Retina (tissue), 1 donor: ENCODE data around the gene SLX1A.
A peak's percentile ranks its signal among the peaks of the same experiment; 100 is the strongest.
"Not testable (repeated sequence)": the region's sequence is repeated elsewhere in the genome, so short reads cannot be mapped to it uniquely, and the experiment has no call there.

Experiments
- DNase-seq: peaks from one replicate; pipeline ENCODE4 v3.0.0-alpha.2; 2016

The SLX1A gene

DNA sequence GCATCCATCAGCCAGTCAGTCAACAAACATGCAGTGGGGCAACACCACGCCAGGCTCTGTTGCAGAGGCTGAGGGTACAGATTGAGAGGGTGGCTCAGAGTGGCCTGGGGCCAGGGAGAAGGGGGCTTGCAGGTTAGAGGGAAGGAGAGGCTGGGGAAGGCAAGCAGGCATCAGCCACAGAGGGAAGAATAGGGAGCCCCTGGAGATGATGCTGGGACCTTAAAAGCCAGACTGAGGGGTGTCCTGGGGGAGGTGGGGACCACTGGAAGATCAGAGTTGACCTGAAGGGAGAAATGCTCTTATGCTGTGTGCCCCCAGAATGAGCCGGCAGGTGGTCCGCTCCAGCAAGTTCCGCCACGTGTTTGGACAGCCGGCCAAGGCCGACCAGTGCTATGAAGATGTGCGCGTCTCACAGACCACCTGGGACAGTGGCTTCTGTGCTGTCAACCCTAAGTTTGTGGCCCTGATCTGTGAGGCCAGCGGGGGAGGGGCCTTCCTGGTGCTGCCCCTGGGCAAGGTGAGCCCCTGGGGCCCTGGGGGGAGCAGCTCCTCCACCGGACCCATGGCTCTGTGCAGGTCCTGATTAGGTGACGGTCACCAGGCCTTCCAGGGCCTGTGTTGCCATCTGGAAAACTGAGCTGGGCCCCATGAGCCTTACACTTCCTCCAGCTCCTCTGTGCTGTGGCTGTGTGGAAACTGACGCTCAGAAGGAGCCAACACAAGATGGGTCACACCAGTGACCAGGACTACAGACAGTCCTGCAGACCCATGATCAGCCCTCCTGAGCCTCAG is 8.6 kb upstream of the SLX1A start:
- no peak for DNase-seq

GRCh38 chr16:30185683-30186421 is 7.8 kb upstream of the SLX1A start:
- no peak for DNase-seq

DNA sequence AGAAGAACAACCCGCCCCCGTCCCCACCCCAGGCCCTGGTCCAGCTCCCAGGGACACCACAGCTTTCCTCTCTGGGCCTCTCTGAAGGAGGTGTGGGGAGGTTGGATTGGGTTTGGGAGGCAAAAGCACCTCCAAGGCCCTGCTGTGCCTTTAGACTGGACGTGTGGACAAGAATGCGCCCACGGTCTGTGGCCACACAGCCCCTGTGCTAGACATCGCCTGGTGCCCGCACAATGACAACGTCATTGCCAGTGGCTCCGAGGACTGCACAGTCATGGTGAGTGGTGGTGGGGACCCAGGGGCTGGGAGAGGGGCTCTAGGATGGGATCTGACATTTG is 7.3 kb upstream of the SLX1A start:
- DNase-seq, result no peak

- peak; percentile 28 for DNase-seq
These were observed 6.7 kb upstream of the SLX1A start for GRCh38 chr16:30186782-30187555.

DNA sequence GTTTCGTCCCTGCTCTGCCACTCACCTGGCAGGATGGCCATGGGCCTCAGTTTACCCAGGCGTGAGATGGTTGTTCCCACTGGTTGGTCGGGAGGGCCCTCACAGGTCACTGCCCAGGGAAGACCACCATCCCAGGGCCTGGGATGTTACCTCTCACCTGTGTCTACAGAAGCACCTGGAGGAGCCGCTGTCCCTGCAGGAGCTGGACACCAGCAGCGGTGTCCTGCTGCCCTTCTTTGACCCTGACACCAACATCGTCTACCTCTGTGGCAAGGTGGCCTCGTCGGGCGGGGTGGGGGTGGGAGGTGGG is 6.2 kb upstream of the SLX1A start:
- no peak for DNase-seq

DNA sequence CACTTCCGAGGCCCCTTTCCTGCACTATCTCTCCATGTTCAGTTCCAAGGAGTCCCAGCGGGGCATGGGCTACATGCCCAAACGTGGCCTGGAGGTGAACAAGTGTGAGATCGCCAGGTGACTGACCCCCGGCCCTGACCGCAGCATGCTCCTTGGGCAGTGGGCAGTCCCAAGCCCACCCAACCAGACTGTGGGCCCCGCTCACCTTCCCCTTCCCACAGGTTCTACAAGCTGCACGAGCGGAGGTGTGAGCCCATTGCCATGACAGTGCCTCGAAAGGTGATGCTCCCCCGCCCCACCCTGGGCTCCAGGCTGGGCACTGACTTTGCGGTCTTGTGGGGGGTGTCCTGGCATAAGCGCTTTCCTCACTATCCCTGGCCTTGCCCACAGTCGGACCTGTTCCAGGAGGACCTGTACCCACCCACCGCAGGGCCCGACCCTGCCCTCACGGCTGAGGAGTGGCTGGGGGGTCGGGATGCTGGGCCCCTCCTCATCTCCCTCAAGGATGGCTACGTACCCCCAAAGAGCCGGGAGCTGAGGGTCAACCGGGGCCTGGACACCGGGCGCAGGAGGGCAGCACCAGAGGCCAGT is 5.6 kb upstream of the SLX1A start:
- DNase-seq, result no peak

GRCh38 chr16:30191158-30191557 is 2.5 kb upstream of the SLX1A start:
- DNase-seq, result not testable (repeated sequence)

DNA sequence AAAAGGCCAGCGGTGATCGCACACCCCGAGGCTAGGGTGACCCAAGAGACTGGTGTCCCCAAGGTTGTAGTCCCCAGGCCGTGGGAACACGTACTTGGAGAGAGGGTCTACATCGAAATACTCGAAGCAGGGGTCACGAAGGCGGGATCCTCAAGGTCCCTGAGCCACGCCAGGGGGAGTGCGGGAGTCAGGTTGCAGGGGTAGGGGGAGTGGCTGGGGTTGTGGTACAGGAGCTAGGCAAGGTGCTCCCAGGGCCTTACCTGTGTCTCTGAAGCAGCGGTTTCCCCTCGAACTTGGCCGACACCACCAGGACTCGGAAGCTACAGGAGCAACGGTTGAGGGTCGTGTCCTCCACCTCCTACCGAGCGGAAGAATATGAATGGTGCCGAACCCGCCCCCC is 577 bp upstream of the SLX1A start:
- DNase-seq, result not testable (repeated sequence)

DNA sequence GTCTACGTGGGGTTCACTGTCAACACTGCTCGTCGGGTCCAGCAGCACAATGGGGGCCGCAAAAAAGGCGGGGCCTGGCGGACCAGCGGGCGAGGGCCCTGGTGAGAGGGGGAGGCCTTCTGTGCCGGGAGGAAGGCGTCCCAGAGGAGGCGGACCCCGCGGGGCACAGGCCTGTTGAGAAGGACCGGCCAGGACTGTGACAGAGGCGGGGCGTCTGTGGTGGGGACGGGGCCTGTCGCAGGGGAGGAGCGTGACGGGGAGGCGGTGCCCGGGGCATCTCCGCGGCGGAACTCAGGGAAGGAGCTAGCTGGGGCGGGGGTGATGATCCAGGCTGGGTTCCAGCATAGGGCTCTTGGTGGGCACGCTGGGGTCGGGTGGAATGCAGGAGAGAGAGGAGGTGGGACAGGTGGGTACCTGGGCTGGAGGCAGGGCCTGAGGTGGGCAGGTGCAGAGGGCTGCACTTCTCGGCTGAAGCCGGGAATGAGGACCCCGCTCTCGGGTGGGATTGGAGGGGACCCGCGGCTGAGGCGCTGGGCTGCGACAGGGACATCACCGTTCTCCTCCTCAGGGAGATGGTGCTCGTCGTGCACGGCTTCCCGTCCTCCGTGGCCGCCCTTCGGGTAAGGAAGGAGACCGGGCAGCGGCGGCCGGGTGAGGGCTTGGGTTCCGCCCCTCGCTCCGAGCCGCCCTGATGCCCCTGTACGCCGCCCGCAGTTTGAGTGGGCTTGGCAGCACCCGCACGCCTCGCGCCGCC is 674 bp downstream of the SLX1A start:
- DNase-seq, result not testable (repeated sequence)

- DNase-seq, result not testable (repeated sequence)
These were observed 3.3 kb downstream of the SLX1A start for GRCh38 chr16:30197001-30197400.

DNA sequence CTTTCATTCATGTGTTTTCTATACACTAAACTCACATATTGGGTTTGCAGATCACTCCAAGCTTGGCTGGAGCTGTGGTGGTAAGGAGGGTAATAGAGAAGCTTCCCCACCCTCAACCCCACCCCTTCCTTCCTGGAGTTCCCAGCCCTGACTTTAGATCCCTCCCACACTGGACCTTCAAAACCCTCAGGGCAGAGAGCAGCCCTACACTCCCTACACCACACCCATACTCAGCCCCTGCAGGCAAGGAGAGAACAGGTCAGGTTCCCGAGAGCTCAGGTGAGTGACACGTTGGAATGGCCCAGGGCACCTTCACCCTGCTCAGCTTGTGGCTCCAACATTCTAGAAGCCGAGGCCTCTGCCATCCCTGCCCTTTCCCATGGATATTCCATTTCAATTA is 5.4 kb downstream of the SLX1A start, which contains the start of gene SULT1A3:
SULT1A3 (plus strand) TSS at position 207 of the 400 bp plus-strand sequence. CDS start 1,474 bp downstream, outside the sequence.
- DNase-seq, result not testable (repeated sequence)

DNA sequence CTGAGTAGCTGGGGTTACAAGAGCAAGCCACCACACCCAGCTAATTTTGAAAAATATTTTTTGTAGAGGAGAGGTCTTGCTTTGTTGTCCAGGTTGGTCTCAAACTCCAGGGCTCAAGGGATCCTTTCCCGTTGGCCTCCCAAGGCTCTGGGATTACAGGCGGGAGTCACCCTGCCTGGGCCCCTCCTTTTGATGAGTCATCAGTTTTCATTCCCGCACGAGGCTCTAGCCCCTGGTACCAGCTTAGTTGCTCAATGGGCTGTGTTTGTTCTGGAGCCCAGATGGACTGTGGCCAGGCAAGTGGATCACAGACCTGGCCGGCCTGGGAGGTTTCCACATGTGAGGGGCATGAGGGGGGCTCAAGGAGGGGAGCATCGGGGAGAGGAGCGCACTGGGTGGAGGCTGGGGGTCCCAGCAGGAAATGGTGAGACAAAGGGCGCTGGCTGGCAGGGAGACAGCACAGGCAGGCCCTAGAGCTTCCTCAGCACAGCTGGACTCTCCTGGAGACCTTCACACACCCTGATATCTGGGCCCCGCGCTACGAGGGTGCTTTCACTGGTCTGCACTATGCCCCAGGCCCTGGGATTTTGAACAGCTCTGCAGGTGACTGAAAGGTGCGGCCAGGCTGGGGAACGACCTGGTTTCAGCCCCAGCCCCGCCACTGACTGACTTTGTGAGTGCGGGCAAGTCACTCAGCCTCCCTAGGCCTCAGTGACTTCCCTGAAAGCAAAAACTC is 6.1 kb downstream of the SLX1A start:
- not testable (repeated sequence) for DNase-seq

DNA sequence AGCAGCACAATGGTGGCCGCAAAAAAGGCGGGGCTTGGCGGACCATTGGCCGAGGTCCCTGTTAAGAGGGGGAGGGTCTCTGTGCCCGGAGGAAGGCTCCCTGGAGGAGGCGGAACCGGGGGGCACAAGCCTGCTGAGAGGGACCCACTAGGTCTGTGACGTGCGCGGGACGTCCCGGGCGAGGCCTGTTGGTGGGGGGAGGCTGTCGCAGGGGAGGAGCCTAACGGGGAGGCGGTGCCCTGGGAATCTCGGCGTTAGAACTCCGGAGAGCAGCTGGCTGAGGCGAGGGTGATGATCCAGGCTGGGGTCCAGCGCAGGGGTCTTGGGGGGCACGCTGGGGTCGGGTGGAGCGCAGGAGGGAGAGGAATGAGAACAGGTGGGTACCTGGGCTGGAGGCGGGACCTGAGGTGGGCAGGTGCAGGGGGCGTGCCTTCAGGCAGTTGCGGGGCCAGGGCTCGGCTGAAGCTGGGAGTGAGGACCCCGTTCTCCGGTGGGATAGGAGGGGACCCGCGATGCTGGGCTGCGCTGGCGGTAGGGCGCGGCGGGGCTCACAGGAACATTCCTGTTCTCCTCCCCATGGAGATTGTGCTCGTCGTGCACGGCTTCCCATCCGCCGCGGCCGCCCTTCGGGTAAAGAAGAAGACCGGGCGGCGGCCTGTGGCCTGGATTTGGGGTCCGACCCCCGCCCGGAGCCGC is 12.0 kb downstream of the SLX1A start:
- not testable (repeated sequence) for DNase-seq

- DNase-seq, result not testable (repeated sequence)
These were observed 12.6 kb downstream of the SLX1A start for GRCh38 chr16:30206252-30206651.

- DNase-seq, result not testable (repeated sequence)
These were observed 13.5 kb downstream of the SLX1A start for GRCh38 chr16:30207063-30207704.

- DNase-seq, result not testable (repeated sequence)
These were observed 15.4 kb downstream of the SLX1A start for GRCh38 chr16:30209032-30209431.

- DNase-seq, result not testable (repeated sequence)
These were observed 17.7 kb downstream of the SLX1A start for GRCh38 chr16:30211414-30211813.

DNA sequence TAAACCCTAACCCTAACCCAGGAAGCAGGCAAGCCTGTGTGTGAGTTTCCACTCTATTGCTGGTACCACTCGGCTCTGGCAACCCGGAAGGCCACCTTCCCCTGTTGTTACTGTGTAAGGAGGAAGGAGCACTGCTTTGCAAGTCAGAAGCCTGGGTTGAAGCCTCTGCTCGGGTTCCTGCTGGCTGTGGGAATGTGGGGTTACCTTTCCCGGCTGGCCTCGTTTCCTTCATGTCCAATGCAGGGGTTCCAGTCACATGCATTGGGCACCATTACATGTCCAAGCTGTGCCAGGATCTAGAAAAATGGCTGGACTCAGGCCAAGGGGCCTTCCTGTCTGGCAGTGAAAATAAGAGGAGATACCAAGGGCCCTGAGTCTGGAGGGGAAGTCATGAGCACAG is 23.4 kb downstream of the SLX1A start:
- not testable (repeated sequence) for DNase-seq
